Stimulated activated CD8-positive, alpha-beta memory T cell treated with anti-CD3 and anti-CD28 coated beads, Interleukin-12 subunit alpha, Interleukin-12 subunit beta, amount 100 ng/mL, for 24 hours (primary cell): ENCODE data around the gene CPT1B.

ENCODE experiments used
- DNase-seq: peaks from one replicate; pipeline ENCODE4 v3.0.0-alpha.2; 2020; ENCODE audit errors: extremely low read depth

CPT1B gene

GRCh38 chr22:50569896-50570535 is 8.2 kb downstream of the CPT1B start:
- DNase-seq, result no peak

DNA sequence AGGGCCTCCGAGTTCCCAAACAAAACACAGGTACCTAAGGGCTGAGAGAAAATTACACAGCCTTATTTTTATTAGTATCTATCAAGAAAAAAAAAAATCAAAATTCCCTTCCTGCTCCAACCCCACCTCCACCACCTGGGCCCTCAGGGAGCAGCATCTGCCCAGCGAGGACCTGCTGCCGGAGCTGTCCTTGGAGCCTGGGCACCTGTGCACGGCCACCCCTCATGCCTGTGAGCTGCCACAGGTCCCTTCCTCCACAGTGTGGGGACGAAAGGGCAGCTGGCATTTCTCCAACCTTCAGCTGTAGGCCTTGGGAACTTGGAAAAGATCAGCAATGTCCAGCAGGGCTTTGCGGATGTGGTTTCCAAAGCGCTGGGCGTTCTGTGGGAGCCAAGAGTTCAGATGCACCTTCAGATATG is 9.2 kb downstream of the CPT1B start:
- DNase-seq, result no peak

DNA sequence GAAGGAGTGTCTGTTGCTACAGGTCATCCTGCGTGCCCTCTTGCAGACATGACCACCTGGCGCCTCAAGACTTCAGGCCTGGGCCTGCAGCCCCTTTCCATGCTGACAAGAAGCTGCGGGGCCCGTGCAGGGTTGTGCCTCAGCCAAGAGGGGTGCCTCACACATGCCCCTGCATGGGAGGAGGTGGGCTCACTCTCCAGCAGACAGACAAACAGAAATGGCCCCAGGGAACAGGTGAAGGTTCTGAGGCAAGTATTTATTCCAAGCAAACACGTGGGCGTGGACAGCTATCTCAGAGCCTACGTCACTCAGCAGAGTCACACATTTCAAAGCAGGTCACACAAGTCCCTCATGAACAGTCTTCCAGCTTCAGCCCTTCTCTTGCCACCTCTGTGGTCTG is 9.6 kb downstream of the CPT1B start:
- DNase-seq, result no peak

DNA sequence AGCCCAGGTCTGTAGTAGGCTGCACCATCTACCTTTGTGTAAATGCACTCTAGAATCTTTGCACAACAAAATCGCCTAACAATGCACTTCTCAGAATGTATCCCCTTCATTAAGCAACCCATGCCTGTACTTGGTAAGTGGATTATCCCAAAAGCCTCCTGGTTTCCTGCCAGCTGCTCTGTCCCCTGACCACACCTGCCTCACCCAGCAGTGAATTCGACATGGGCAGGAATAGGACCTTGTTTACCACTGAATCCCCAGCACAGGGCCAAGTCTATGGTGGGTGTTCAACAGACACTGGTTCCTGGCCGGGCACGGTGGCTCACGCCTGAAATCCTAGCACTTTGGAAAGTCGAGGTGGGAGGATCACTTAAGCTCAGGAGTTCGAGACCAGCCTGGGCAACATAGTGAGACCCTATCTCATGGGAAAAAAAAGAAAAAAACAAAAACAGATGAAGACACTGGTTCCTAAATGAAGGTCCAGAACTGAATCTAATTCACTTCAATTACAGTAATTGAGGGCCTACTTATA is 10.4 kb downstream of the CPT1B start:
- DNase-seq, result no peak

- DNase-seq, result no peak
Observed at GRCh38 chr22:50564289-50564688, 13.9 kb downstream of the CPT1B start.

DNA sequence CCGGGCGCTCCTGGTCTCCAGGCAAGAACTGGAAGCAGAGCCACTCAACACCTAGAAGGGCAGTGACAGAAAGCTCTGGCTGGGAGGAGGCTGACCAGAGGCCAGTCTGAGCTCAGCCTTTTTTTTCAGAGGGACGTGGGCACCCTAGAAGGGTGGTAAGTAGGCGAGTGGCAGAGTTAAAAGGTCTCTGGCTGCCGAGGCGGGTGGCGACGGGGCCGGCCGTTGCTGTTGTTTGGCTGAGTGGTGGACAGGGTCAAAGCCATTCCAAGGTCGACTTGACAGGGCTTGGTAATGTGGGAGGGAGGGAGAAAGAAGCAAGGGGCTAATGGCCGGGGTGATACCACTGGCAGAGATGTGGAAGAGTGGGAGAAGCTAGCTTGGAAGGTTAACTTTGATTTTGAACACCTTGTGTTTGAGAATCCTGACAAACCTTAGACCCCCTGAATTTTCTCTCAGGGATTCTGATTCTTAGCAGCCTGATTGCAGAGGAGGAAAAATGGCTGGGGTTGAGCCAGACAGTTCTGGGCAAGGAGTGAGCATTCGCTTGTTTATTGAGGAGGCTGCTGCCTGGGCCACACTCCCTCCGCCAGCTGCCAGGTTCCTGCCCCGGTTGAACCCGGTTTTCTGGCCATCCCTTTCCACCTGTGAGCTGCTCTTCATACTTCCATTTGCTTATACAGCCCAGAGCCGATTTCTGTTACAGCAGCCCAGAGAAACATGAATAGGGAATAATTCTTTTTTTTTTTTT is 14.6 kb downstream of the CPT1B start:
- DNase-seq, result no peak

GRCh38 chr22:50562523-50563412 is 15.5 kb downstream of the CPT1B start, which contains the start of gene SYCE3:
SYCE3 (minus strand) TSS chr22:50562919; CDS start chr22:50556405, 6,514 bp downstream.
- DNase-seq, result peak; percentile 85

GRCh38 chr22:50561401-50562358 is 16.5 kb downstream of the CPT1B start:
- no peak for DNase-seq

DNA sequence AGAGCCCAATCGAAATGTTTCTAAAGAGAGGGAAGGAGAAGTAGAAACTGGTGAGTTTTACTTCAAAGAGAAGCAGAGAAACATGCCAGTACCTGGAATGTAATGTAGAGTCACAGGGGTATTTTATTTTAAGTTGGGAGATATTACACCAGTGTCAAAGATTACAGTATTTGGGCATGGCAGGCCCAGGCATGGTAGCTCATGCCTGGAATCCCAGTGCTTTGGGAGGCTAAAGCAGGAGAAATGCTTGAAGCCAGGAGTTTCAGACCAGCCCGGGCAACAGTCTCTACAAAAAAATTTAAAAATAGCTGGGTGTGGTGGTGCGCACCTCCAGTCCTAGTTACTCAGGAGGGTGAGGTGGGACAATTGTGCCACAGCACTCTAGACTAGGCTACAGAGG is 18.2 kb downstream of the CPT1B start:
- no peak for DNase-seq

GRCh38 chr22:50556703-50557102 is 21.5 kb downstream of the CPT1B start:
- no peak for DNase-seq

DNA sequence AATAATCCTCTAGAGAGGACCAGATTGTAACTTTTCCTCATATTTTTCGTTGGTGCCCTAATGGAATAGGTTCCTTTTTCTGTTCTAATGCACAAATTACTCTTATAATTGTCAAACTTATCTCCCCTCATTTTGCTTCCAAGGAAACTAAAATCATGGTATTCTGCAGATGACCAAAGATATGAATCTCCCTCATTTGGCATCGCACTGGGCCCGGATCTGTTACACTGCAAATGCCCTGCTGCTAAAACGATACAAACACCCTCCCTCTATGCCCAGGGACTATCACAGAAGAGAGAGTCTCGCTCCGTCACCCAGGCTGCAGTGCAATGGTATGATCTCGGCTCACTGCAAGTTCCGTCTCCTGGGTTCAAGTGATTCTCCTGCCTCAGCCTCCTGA is 24.9 kb downstream of the CPT1B start:
- DNase-seq, result no peak

DNA sequence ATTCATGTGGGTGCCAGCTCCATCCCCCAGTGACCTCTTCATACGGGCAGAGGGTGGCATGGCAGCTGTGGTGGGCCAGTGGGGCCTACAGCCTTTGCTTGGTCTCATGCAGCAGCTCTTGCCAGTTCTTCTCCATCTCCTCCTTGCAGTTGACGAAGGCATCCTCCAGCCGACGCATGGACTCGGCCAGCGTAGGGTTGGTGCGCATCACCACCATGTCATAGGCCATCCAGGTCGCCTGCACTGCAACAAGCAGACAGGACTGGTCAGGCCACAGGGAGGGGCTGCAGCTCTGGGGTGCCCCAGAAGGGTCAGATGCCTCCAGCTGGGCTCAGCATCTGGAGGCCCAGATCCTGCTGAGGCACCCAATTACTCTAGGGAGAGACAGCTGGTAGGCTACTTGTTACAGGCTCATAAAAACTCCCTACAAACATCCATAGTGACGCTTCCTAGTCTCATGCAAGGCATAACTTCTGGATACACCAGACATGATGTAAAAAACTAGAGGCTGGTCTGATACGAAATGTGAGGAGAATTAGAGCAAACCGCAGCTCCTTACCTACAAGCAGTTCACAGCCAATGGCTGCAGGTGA is 27.0 kb downstream of the CPT1B start:
- no peak for DNase-seq

DNA sequence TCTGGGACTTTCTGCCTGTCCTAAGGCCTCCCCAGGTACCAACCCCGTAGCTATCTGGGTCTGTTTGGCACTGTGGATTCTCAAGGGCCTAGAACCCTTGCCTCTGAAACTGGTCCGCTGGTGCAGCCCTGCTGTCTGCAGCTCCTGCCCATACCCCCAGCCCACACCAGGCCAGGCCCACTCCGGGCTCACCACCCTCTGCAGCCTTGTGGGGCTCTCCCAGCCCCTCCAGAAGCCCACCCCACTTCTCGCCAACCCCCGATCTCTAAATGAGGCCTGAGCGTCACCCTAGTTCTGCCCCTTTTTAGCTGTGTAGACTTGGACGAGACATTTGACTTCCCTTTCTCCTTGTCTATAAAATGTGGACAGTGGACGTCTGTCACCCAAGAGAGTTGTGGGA is 27.8 kb downstream of the CPT1B start:
- no peak for DNase-seq

GRCh38 chr22:50548921-50549790 is 29.1 kb downstream of the CPT1B start:
- no peak for DNase-seq

DNA sequence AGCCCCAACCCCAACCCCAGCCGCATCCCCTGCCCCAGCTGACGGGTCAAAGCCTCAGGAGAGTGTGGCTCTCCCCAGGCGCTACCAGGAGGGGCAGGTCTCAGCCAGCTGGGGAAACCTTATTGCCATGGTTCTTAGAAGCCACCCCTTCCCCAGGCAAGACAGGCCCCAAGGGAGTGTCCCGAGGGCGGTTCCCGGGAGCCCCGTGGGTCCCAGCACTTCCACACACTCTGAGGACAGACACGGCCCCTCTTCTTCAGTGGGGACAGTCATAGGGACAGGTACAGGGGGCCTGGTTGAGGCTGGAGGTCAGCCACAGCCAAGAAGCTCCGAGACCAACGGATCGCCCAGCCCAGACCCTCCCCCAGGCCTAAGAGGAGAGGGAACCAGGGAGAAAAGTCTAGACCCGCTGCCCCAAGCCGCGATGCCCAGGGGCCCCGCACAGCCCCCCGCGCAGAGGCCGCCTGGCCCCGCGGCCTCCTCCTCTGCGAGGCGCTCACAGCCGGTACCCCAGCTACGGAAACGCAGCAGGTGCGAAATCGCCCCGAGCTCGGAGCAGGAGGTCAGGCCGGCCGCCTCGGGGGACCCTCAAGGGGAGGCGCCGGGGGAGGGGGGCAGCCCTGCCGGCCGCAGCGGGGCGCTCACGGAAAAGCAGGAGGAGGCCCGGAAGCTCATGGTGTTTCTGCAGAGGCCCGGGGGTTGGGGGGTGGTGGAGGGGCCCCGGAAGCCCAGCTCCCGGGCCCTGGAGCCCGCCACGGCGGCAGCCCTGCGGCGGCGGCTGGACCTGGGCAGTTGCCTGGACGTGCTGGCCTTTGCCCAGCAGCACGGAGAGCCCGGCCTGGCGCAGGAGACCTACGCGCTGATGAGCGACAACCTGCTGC is 29.9 kb downstream of the CPT1B start:
- DNase-seq, result no peak

DNA sequence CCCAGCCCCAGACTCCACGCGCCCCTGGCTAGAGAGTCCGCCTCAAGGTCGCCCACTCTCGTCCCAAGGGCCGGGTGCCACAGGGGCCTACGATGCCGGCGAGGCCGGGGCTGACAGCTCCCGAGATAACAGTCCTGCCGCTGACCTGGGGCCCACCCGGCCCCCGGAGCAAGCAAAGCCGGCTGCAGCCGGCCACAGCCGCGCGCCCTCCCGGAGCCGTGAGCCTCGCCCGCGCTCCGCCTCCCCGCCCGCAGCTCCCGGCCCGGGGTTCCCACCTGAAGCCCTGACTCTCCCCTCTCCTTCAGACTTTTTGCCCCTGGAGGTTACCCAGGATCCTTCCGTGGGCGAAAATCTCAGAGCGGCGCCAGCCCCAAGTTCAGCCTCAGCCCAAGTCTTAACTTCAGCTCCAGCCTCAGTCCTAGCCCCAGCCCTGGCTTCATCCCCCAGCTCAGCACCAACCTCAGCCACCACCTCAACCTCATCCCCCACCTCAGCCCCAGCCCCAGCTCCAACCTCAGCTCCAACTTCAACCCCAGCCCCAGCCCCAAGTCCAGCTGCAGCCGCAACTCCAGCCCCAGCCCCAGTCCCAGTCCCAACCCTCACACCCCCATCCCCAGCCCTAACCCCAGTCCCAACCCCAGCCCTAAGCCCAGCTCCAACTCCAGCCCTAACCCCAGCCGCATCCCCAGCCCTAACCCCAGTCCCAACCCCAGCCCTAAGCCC is 30.8 kb downstream of the CPT1B start:
- DNase-seq, result no peak

GRCh38 chr22:50546326-50547262 is 31.6 kb downstream of the CPT1B start:
- no peak for DNase-seq
